ENCODE measurements around the gene PPM1B. TPM values are rescaled to one million over a fixed set of nuclear protein-coding genes. Genes with fewer than 3 reads are reported as not detected.

PPM1B gene
- total and polyA plus RNA-seq, 2 experiments from 2014 or later: 112 to 134 TPM

- peaks cover 21% of the 10 kb centered on the region; the same call in 1 of the 2 replicates for H3K36me3 ChIP-seq (ENCODE audit: insufficient read depth)
- Mint-ChIP-seq H3K36me3 (ENCODE audit: low read depth) (peaks cover 56% of the 10 kb centered on the region), H3K27ac (0 out of 2 replicates have a peak overlapping the region, but pooled peaks have one; percentile 24)
Measured at GRCh38 chr2:44218771-44219170, 50.1 kb downstream of the PPM1B start.

More at GRCh38 chr2:44218771-44219170, 50.1 kb downstream of the PPM1B start:
- H3K4me1 ChIP-seq (ENCODE audit: insufficient read depth): no peaks in the 10 kb centered on the region
- Mint-ChIP-seq H3K4me3 (no peak overlapping the region), H3K9me3 (no peaks in the 10 kb centered on the region), H3K27me3 (ENCODE audit: insufficient read depth, low read depth, poor library complexity) (peaks cover 4% of the 10 kb centered on the region), H3K4me1 (peaks cover 6% of the 10 kb centered on the region; the same call in 2 of the 3 replicates)
- H3K79me2 ChIP-seq (replicated peaks; ENCODE audit: insufficient read depth): peaks cover 73% of the 10 kb centered on the region
- H3K4me2 ChIP-seq: no peak overlapping the region
- no peak overlapping the region for H2AFZ ChIP-seq
- H3K9me2 ChIP-seq (ENCODE audit: insufficient read depth): no peaks in the 10 kb centered on the region
- H3F3A ChIP-seq (replicated peaks; ENCODE audit: low read depth): peaks cover 3% of the 10 kb centered on the region; the same call in 1 of the 2 replicates
- H3K27ac ChIP-seq (ENCODE audit: low read depth): no peak overlapping the region
- DNase-seq (ENCODE audit: low spot score) (no peak), ATAC-seq (no peak)
- no peak overlapping the region for H3K4me3 ChIP-seq
- H4K20me1 ChIP-seq (replicated peaks; ENCODE audit: insufficient read depth): peaks cover 12% of the 10 kb centered on the region
- TF ChIP-seq REST (IDR thresholded peaks at IDR 0.05; ENCODE audit: unreplicated experiment) (no peak), EZH2phosphoT487 (IDR thresholded peaks at IDR 0.05; ENCODE audit: unreplicated experiment) (no peak), ZNF331 (CRISPR knock-in tag; IDR thresholded peaks at IDR 0.05; ENCODE audit: low read depth) (no peak), NANOG (IDR thresholded peaks at IDR 0.05; ENCODE audit: borderline replicate concordance) (no peak), CREB1 (CRISPR knock-in tag; IDR thresholded peaks at IDR 0.05; ENCODE audit: low read depth) (no peak), ZNF462 (CRISPR knock-in tag; IDR thresholded peaks at IDR 0.05) (no peak), ETS1 (IDR thresholded peaks at IDR 0.05) (no peak), POLR2AphosphoS5 (IDR thresholded peaks at IDR 0.05; ENCODE audit: low read depth) (no peak), JUNB (IDR thresholded peaks at IDR 0.05; ENCODE audit: unreplicated experiment) (no peak), CTCF (conservative IDR thresholded peaks at IDR 0.05; ENCODE audit: low read depth in 2 of 2) (no peak), STAT1 (IDR thresholded peaks at IDR 0.05; ENCODE audit: unreplicated experiment) (no peak), ZNF114 (CRISPR knock-in tag; IDR thresholded peaks at IDR 0.05) (no peak), EZH2 (IDR thresholded peaks at IDR 0.05; ENCODE audit: low read depth, unreplicated experiment) (no peak)
- no peaks in the 10 kb centered on the region for H3K27me3 ChIP-seq (ENCODE audit: insufficient read depth)

All from GM23338 (cell line).